Endothelial cell of umbilical vein (primary cell): ENCODE measurements around the gene CASP10. TPM values are rescaled to one million over a fixed set of nuclear protein-coding genes. Genes with fewer than 3 reads are reported as not detected.

Source experiments
- BruUV-seq: library from RNA; stranded (reverse); fragments of 400-500 nt; replicated peaks from 2 replicates; lab custom pipeline; 2021; lab: Mats Ljungman, UMichigan
- CTCF ChIA-PET: fragments of 300-600, 350-600 bp; sonication (Branson Sonifier 250); formaldehyde crosslinking; loops from one replicate; lab custom pipeline; 2021; ENCODE audit warnings: antibody characterized with exemption, inconsistent platforms; lab: Charles Lee
- POLR2A ChIA-PET: fragments of 300-600, 350-600 bp; sonication (Branson Sonifier 250); formaldehyde crosslinking; loops from one replicate; lab custom pipeline; 2021; ENCODE audit warnings: antibody characterized with exemption, inconsistent platforms; lab: Charles Lee
- DNase-seq: peaks from one replicate; pipeline ENCODE4 v3.0.0-alpha.2; 2011; ENCODE audit warnings: low read depth, low spot score
- FAIRE-seq: peaks from 2 replicates; lab custom pipeline; 2011; peaks lifted over from hg19 to GRCh38; lab: Jason Lieb, UNC
- H2AFZ ChIP-seq: 2 replicates; pipeline ENCODE4 v1.6.0; 2012; ENCODE audit warnings: low read depth, low read length, control low read depth, inconsistent platforms
- H3K27ac ChIP-seq: 2 replicates; pipeline ENCODE4 v1.5.1; 2011; ENCODE audit warnings: low read depth, mild to moderate bottlenecking, control low read depth, low read length, moderate library complexity; ENCODE audit not compliant: insufficient read depth
- H3K27me3 ChIP-seq, 2 experiments: 2 replicates each; pipeline versions ENCODE4 v1.6.0 to v1.6.1; 2011; ENCODE audit warnings: low read length in 2 of 2, mixed read lengths in 1 of 2; ENCODE audit not compliant: control insufficient read depth in 2 of 2, insufficient read depth in 2 of 2
- H3K36me3 ChIP-seq, 2 experiments: 2 replicates in 1 of 2; 3 replicates in 1 of 2; pipeline ENCODE4 v1.5.1; 2011; ENCODE audit warnings: low read length in 2 of 2, mild to moderate bottlenecking in 1 of 2, moderate library complexity in 1 of 2; ENCODE audit not compliant: control insufficient read depth in 2 of 2, insufficient read depth in 2 of 2; ENCODE audit errors: extremely low read depth in 1 of 2
- H3K4me1 ChIP-seq: 3 replicates; pipeline ENCODE4 v1.5.1; 2011; ENCODE audit warnings: mild to moderate bottlenecking, low read length; ENCODE audit not compliant: control insufficient read depth, insufficient read depth; ENCODE audit errors: extremely low read depth
- H3K4me2 ChIP-seq: 2 replicates; pipeline ENCODE4 v1.6.1; 2011; ENCODE audit warnings: low read length, control low read depth, mixed read lengths; ENCODE audit not compliant: insufficient read depth
- H3K4me3 ChIP-seq, 3 experiments: fragments of 200-600 bp in 1 of 3; sonication (generic), shearing (Covaris generic) in 1 of 3; replicated peaks in 1 of 3; 2 replicates each; pipeline ENCODE4 v1.5.1; 2011 to 2016; ENCODE audit warnings: control low read depth in 3 of 3, low read length in 3 of 3, mild to moderate bottlenecking in 2 of 3, inconsistent platforms in 1 of 3, low read depth in 1 of 3, moderate library complexity in 1 of 3; ENCODE audit not compliant: insufficient read depth in 1 of 3
- H3K79me2 ChIP-seq: 2 replicates; pipeline ENCODE4 v1.6.0; 2012; ENCODE audit warnings: low read length, inconsistent platforms; ENCODE audit not compliant: control insufficient read depth, insufficient read depth
- H3K9ac ChIP-seq: replicated peaks from 2 replicates; pipeline ENCODE3; 2011; ENCODE audit warnings: low read length, control low read depth; ENCODE audit not compliant: insufficient read depth; ENCODE audit errors: extremely low read depth
- H3K9me1 ChIP-seq: replicated peaks from 3 replicates; pipeline ENCODE4 v1.6.0; 2011; ENCODE audit warnings: mild to moderate bottlenecking, low read length; ENCODE audit not compliant: control insufficient read depth, insufficient read depth; ENCODE audit errors: extremely low read depth
- H3K9me3 ChIP-seq: replicated peaks from 2 replicates; pipeline ENCODE4 v1.5.1; 2012; ENCODE audit warnings: low read length, inconsistent platforms; ENCODE audit not compliant: control insufficient read depth, insufficient read depth
- H4K20me1 ChIP-seq: replicated peaks from 2 replicates; pipeline ENCODE3; 2011; ENCODE audit warnings: mild to moderate bottlenecking, low read length; ENCODE audit not compliant: control insufficient read depth, insufficient read depth; ENCODE audit errors: extremely low read depth
- CTCF ChIP-seq, 2 donors: IDR thresholded peaks; 1 replicate in 1 of 2; 2 replicates in 1 of 2; pipeline ENCODE4 v1.5.1; 2011; ENCODE audit warnings: low read length in 2 of 2, mild to moderate bottlenecking in 2 of 2, moderate library complexity in 2 of 2, control low read depth in 1 of 2, inconsistent platforms in 1 of 2, low read depth in 1 of 2; ENCODE audit not compliant: insufficient read depth in 1 of 2; ENCODE audit errors: extremely low read depth in 1 of 2
- EZH2 ChIP-seq: IDR thresholded peaks from 2 replicates; pipeline ENCODE4 v1.6.1; 2012; ENCODE audit warnings: borderline replicate concordance, low read depth, mild to moderate bottlenecking, moderate library complexity, low read length, inconsistent platforms; ENCODE audit not compliant: severe bottlenecking
- FOS ChIP-seq: IDR thresholded peaks from 2 replicates; pipeline ENCODE4 v1.6.1; 2011; ENCODE audit warnings: mild to moderate bottlenecking, low read length, moderate library complexity, borderline replicate concordance; ENCODE audit not compliant: insufficient read depth
- GATA2 ChIP-seq: IDR thresholded peaks from 2 replicates; pipeline ENCODE4 v1.7.0; 2011; ENCODE audit warnings: low read depth, mild to moderate bottlenecking, moderate library complexity, mixed read lengths, low read length; ENCODE audit not compliant: insufficient read length, insufficient read depth
- JUN ChIP-seq: IDR thresholded peaks from 2 replicates; pipeline ENCODE4 v1.6.1; 2011; ENCODE audit warnings: borderline replicate concordance, low read depth; ENCODE audit not compliant: insufficient read length, insufficient read depth
- MAX ChIP-seq: IDR thresholded peaks from 2 replicates; pipeline ENCODE4 v1.6.1; 2011; ENCODE audit not compliant: insufficient read depth, insufficient read length
- MYC ChIP-seq: IDR thresholded peaks from one replicate; pipeline ENCODE4 v1.6.1; 2011; ENCODE audit warnings: mild to moderate bottlenecking, low read depth, low read length
- POLR2A ChIP-seq: IDR thresholded peaks from 2 replicates; pipeline ENCODE4 v1.6.1; 2012; ENCODE audit warnings: low read depth, mild to moderate bottlenecking, control low read depth, low read length
- POLR2AphosphoS5 ChIP-seq: IDR thresholded peaks from 2 replicates; pipeline ENCODE4 v1.6.1; 2012; ENCODE audit warnings: low read depth, mild to moderate bottlenecking, control low read depth, low read length, moderate library complexity; ENCODE audit not compliant: insufficient read depth
- dilution Hi-C: fragments of 300-500 bp; cut with MboI; formaldehyde crosslinking; loops from one replicate; pipeline ENCODE4 v1.15.0; 2019; ENCODE audit warnings: low sequenced_read_pairs; ENCODE audit not compliant: extremely low pct_ligation_motif_present
- intact Hi-C: fragments of 100-400 bp; cut with micrococcal nuclease; formaldehyde crosslinking; loops from one replicate; pipeline ENCODE4 v1.10.0; 2022
- polyA plus RNA-seq, 4 experiments: library from polyadenylated mRNA; depleted of rRNA in 3 of 4; stranded (reverse) in 3 of 4; unstranded in 1 of 4; fragments of >200 nt; gene quantifications; 2 replicates each; pipeline versions ENCODE4 v1.2.1 to v1.2.3, GENCODE V29; 2011 to 2012; ENCODE audit warnings: missing spikeins in 1 of 4
- total RNA-seq: library from RNA; stranded (reverse); gene quantifications from 2 replicates; pipeline ENCODE4 v1.2.3, GENCODE V29; 2021

Gene CASP10
- total and polyA plus RNA-seq, 2 donors (not counting 3 experiments of a cell fraction or from before 2014, with no cell fraction given) = 16.4 to 37.6 TPM

DNA sequence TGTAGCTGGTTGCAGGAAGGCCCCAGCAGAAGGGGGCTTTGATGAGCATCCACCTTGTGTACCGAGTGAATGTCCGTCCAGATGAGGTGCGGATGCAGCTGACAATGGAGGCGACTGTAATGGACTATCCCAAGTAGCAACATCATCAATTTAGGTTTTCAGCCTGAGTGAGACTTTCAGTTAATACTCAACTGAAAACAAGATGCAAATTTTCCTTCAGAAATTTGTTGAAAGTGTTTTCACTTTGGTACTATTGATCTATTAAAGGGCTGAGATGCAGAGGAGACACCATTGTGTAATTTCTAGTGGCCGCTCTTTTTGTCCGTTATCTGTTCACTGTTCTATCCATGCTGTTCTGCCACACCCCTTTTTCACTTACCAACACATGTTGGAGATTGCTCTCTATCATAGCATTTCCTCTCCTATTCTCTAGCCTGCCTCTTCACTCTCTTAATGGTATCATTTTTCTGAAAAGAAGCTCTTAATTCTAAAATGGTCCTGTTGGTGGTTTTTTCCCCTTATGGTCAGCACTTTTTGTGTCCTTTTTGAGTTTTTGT is 65.4 kb downstream of the CASP10 start:
- no peaks in the 10 kb centered on the region for H3K36me3 ChIP-seq
- no peaks in the 10 kb centered on the region for H4K20me1 ChIP-seq
- intact Hi-C loops (no loop called here), dilution Hi-C loops (no loop called here)
- TF ChIP-seq FOS = no peak
- TF ChIP-seq MAX = no peak
- no peak for TF ChIP-seq JUN
- TF ChIP-seq GATA2 = no peak
- no peak for TF ChIP-seq EZH2
- no peak for TF ChIP-seq POLR2AphosphoS5
- FAIRE-seq = no peak
- no peak overlapping the region for H2AFZ ChIP-seq
- H3K9ac ChIP-seq = no peak overlapping the region
- no peak overlapping the region for H3K27ac ChIP-seq
- no peaks in the 10 kb centered on the region for H3K79me2 ChIP-seq
- H3K4me1 ChIP-seq = no peaks in the 10 kb centered on the region
- H3K4me3 ChIP-seq = no peak overlapping the region
- no TSS peak for BruUV-seq
- CTCF ChIA-PET = interaction anchor here (1.3 to 1.7 kb wide), 2 partner anchors 16 to 116 kb away, joined by 4 to 5 read pairs; no protein-coding TSS in a partner anchor
- no peaks in the 10 kb centered on the region for H3K9me3 ChIP-seq
- DNase-seq = no peak
- POLR2A ChIA-PET = no interaction called here
- no peaks in the 10 kb centered on the region for H3K9me1 ChIP-seq
- no peak overlapping the region for H3K4me2 ChIP-seq
- H3K27me3 ChIP-seq = peaks cover 0 to 4% of the 10 kb centered on the region in 2 experiments

- Histone ChIP-seq H3K9me3 (no peaks in the 10 kb centered on the region), H3K9ac (no peak overlapping the region), H2AFZ (no peak overlapping the region), H3K36me3 (no peaks in the 10 kb centered on the region), H3K9me1 (no peaks in the 10 kb centered on the region), H3K4me2 (no peak overlapping the region), H3K4me3 (no peak overlapping the region), H4K20me1 (no peaks in the 10 kb centered on the region), H3K79me2 (no peaks in the 10 kb centered on the region), H3K27me3 (peaks cover 0 to 4% of the 10 kb centered on the region in 2 experiments), H3K27ac (no peak overlapping the region), H3K4me1 (no peaks in the 10 kb centered on the region)
- intact Hi-C loops = no loop called here
- DNase-seq (no peak), FAIRE-seq (no peak)
- no peak for TF ChIP-seq MAX
- TF ChIP-seq JUN = no peak
- no peak for TF ChIP-seq CTCF (IDR thresholded peaks at IDR 0.05; ENCODE audit: extremely low read depth in 1 of 2, insufficient read depth in 1 of 2, low read depth in 1 of 2, low read length in 2 of 2)
- TF ChIP-seq MYC = no peak
- TF ChIP-seq POLR2AphosphoS5 = no peak
- TF ChIP-seq FOS = no peak
- TF ChIP-seq POLR2A = no peak
- TF ChIP-seq EZH2 = no peak
- TF ChIP-seq GATA2 = no peak
- POLR2A ChIA-PET = no interaction called here
- dilution Hi-C loops = no loop called here
- no TSS peak for BruUV-seq
- CTCF ChIA-PET = no interaction called here
Observed at GRCh38 chr2:201249889-201250288, 66.9 kb downstream of the CASP10 start.
